Left hindlimb (tissue), 1 donor: ENCODE results near the gene GOLGA7B.

ENCODE experiments used
- DNase-seq: peaks from one replicate; pipeline ENCODE4 v3.0.0-alpha.2; 2018

GOLGA7B gene

DNA sequence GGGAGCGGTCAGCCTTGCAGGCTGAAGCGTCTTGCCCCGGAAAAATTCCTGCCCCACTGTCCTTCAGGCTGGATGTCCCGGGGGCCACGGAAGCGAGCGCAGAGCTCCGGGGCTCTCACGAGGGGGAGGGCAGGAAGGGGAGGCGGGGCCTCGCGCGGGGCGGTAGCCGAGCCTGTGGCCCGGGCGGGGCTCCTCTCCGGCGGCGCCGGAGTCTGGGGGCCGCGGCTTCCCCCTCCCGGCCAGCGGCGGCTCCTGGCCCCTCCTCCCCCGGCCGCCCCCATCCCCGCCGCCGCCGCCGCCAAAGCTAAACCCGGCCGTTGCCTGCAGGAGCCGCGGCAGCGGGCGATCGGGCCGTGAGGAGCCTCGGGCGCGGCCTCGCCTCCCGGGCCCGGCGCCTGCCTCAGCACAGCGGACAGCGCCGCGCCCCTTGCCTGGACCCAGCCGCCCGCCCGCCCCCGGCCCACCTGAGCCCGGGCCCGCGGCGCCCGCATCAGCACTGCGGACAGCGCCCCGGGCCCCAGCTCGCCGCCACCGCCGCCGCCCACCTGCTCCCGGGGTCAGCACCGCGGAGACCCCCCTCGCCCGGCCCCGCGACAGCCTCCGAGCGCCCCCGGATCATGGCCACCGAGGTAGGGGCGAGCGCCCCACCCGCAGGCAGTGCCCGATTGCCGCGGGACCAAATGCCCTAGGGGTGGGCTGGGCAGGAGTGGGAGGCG is at the start of gene GOLGA7B:
Gene GOLGA7B (plus strand): TSS at position 157 of the 716 bp plus-strand sequence. CDS start 461 bp downstream, at position 618.
- DNase-seq: peak; percentile 63

DNA sequence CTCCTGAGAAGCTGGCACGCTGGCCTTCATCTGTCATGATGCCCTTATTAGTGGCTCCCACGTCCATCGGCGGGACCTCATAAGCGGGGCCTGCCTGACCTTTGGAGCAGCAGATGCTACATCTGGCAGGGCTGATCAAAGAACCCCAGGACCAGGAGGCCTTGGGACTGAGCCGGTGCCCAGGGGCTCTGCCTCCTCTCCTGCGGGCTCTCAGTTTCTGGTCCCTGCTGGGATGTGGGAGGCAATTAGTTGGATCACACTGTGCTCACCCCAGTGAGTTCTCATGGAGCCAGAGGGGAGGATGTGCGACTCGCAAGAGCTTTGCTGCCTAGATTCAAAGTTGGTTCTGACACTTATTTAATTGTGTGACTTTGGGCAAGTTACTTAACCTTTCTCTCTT is 49.2 kb upstream of the GOLGA7B start:
- DNase-seq: no peak

DNA sequence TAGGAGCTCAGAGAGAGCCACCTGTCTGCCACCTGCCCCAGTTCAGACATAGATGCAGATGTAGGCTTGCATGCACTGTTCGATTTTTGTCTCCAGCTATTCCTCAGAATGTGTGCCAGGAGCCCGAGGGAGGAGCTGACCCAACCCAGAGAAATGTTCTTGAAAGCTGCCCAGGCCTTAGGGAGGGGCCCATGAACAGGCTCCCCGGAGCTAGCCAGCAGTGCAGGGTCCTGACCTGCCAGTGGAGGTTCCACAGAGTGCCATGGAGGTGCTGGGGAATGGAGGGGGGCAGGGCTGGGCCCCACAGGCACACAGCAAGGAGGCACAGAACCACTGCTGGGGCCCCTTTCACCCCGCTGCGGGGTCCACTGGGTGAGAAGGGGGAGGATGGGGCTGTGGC is 48.2 kb upstream of the GOLGA7B start:
- DNase-seq: no peak

DNA sequence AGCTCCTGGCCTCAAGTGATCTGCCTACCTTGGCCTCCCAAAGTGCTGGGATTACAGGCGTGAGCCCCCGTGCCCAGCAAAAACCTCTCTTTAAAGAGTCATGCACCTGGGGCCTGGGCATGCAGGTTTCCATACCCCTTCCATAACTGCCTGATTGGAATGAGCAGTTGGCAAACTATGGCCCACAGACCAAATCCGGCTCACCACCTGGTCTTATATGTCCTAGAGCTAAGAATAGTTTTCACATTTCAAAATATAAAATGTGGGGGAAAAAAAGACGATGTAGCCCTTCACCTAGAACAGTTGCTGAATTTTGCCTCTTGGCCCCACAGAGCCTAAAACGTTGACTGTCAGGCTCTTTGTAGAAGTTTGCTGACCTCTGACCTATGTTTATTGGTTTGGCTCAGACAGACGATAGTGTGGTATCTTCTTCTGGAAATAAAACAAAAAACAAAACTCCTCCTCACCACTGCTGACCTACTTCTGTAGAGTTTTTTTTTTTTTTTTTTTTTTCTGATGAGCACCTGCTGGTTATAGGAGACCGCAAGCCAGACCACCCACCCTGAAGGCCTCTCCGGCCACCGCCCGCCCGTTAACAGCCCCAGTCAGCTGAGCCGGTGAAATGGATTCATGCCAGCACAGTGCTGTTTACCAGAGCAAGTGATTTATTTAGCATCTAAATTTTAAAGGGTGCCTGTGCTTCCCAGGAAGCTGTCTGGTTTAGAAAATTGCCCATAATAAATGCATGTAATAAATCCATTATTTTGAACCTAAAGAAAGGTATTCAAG is 44.4 kb upstream of the GOLGA7B start:
- DNase-seq: no peak

DNA sequence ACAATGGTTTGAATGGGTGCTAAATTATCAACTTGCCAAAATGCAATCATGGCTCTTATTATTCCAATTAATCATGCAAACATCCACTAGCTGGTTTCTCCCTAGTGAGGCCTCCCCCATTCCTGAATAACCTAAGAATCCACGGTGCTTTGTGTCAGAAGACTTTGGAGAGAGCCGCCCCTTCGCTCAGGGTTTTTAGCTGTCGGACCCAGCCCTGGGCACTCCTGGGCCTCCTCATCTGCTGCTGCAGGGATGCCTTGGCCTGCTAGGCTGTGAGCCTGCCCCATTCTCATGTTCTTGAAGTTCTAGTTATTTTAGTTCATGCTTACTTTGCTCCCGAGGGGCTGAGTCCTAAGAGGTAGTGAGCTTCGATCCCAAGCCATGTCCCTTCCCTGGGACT is 43.7 kb upstream of the GOLGA7B start:
- no peak for DNase-seq

DNA sequence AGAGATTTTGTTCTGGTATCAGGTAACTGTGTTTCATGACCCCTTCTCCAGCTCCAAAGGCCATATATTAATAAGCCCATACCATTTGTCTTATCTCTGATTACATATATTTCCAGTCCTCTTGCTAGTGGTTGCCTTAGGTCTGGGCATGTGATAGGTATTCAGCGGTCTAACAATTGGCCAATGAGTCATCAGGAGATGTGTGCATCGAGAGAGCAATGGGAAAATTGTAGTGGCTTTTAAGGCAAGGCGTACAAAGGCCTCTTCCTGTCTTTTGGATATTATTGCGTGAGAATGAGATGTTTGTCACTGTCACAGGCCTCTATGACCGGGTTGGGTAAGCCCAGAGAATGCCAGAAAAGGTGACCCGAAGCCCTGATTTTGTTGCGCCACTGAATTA is 39.2 kb upstream of the GOLGA7B start:
- no peak for DNase-seq

DNA sequence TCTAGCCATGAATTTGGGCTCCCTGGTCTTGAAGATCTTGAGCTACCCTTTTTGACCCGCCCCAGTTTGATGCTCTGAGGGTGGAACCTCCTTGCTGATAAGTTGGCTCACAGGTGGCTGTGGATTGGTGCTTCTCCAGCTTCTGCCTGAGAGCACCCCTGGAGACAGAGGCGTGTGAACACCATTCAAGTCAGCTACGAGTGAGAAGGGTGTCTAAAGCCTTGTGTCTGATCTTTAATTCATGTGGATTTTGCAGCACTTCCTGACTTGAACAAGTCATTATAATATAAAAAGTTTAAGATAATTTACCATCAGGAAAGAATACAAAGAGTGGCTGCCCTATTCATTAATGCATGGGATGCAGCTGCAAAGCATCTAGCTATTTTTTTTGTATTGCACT is 37.7 kb upstream of the GOLGA7B start:
- no peak for DNase-seq

DNA sequence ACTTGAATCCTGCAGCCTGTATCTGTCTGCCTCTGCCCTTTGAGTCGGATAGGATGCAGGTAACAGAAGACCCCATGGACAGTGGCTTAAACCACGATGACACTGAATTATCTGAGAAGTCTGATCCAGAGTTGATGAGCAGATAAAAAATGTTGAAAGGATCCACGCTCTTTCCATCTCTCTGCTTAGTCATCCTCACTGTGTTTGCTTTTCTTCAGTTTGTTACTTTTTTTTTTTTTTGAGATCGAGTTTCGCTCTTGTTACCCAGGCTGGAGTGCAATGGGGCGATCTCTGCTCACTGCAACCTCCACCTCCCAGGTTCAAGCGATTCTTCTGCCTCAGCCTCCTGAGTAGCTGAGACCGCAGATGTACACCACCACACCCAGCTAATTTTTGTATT is 36.9 kb upstream of the GOLGA7B start:
- DNase-seq: no peak

DNA sequence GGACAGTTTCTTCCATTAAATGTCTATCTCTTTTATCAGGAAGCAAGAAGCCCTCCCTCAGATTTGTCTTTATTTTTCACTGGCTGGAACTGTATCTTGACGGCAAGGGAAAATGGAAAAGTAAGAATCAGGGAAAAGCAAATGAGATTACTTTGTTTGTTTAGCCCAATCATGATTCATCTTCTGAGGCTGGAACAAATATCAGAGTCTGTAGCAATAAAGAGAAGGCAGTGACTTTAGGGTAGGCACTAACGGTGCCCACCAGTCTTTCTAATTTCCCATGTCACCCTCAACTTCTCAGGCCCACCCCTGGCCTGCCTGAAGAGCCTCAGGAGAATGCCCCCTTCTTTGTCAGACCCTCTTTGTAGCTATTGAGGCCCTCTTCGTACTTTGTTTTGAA is 36.3 kb upstream of the GOLGA7B start:
- DNase-seq: no peak

DNA sequence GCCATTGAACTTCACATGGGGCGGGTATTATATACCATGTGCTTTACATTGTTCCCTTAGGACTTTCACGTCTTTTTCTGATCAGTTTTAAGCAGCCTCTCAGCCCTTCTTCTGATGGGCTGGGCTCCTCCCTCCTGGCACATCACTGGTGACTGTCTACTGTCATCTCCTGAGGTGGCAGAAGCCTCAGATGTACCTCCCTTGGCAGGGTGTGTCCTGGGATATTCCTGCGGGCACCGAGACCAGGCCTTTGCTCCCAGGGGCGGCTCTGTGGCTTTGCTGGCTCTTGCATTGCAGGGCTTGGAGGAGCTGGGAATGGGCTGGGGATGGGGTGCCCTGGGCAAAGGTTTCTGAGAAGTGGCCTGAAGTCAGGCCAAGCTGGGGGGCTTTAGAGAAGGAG is 34.6 kb upstream of the GOLGA7B start:
- DNase-seq: no peak

DNA sequence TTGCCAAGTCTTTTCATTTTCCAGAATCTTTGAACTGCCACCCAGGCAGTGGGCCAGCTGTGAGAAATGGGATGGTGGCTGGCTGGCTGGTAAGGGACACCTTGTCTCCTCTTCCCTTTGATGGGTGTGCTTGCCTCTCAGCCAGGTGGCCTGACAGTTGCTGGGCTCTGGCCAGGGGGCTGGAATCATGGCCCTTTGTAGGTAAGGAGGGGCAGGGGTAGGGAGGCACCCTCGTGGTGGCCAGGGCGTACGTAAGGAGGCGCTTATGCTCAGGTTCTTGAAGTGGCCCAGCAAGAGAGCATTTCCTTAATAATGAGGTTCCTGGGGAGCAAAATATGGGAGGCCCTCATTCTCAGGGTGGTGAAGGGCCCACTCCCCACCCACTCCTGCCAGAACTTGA is 33.0 kb upstream of the GOLGA7B start:
- DNase-seq: no peak

DNA sequence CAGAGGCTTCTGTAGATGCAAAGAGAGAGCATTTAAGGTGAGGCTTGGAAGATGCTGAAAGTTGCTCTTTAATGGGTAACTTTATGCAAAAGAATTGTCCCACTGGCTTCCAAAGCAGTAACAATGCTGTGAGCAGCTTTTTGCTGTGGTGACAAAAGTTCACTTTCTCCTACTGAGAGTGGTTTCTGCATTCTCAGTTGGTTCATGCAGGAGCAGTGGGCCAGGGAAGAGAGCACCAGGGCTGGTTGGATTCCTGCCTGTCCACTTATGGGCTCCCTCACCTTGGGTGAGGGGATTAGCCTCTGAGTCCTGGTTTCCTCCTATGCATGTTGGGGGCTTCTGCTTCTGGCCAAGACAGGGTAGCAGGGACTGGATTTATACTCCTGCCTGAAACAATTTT is 31.1 kb upstream of the GOLGA7B start:
- no peak for DNase-seq

DNA sequence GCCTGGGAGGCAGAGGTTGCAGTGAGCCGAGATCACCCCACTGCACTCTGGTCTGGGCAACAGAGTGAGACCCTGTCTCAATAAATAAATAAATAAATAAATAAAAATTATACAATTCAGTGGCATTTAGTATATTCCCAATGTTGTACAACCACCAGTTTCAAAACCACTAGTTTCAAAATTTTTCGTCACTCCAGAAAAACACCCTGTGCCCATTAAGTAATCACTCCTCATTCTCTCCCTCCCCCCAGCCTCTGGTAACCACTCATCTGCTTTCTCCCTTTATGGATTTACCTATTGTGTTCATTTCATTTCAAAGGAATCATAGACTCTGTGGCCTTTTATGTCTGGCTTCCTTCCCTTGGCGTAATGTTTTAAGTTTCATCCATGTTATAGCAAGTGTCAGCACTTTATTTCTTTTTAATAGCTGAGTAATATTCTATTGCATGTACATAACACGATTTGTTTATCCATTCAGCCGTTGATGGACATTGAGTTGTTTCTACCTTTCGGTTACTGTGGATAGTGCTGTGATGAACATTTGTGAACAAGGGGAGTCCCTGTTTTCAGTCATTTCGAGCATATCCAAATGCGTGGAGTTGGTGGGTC is 29.4 kb upstream of the GOLGA7B start:
- DNase-seq: no peak

DNA sequence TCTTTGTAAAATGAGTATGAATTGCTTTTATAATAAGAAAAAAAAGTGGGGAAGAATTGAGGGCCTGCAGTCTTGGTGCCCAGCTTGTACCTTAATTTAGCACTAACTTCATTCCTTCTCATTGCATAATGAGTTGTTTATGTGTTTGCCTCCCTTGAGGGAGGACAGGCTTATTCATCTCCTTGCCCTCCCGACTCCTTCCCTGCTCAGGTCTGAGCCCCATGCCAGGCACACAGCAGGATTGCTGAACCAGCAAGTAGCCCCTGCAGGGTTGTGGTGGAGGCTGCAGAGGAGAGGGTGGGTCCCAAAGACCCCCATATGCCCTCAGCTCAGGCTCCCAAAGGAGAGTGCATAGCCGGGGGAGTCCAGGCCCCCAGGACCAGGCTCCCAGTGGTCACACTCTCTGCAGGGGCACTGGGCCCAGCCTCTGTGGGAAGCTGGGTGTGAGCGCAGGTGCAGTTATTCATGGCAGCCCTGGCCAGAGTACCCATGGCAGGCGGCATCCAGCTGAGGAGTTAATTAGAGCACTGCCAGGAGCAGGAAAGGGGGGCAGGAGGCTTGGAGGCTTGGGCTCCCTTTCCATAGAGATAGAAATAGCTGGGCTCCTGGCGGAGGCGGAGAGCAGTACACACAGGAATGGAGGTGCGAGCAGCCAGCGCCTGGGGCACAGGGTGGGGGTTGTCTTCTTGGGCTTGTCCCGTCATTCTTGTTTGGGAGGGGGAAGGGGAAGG is 28.2 kb upstream of the GOLGA7B start:
- DNase-seq: no peak

DNA sequence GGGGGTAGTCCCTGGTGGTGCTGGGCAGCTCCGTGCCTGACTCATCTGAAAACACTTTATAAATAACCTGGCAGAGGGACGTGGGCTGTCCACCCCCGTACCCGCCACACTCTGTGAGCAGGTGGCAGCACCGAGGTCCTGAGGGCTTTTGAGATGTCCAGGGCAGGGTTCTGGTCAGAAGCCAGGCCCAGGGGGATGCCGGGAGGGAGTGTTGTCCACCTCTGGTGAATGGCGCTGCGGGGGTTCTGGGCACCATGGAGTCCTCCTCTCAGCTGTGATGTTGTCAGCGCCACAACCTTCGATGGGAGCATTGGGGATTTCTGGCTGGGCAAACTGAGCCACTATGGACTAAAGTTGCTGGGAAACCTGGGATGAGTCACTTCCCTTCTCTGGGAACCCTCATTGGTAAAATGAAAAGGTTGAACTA is 27.4 kb upstream of the GOLGA7B start:
- no peak for DNase-seq

DNA sequence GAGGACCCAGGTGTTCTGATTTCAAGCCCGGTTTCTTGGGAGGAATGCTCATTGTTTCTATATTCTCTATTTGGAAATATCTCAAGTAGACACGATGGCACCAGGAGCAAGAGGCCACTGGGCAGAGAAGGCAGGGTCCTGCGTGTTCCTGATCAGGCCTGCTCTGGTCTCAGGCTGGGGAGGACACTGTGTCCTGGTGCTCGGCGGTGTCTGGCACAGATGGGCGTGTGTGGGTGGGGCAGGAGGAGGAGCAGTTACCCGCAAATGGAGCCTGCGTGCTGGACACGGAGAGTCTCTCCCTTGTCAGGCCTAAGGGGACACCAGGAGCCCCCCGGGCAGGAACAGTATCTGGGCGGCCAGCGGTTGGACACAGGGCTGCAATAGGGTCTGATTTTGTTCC is 25.9 kb upstream of the GOLGA7B start:
- no peak for DNase-seq

DNA sequence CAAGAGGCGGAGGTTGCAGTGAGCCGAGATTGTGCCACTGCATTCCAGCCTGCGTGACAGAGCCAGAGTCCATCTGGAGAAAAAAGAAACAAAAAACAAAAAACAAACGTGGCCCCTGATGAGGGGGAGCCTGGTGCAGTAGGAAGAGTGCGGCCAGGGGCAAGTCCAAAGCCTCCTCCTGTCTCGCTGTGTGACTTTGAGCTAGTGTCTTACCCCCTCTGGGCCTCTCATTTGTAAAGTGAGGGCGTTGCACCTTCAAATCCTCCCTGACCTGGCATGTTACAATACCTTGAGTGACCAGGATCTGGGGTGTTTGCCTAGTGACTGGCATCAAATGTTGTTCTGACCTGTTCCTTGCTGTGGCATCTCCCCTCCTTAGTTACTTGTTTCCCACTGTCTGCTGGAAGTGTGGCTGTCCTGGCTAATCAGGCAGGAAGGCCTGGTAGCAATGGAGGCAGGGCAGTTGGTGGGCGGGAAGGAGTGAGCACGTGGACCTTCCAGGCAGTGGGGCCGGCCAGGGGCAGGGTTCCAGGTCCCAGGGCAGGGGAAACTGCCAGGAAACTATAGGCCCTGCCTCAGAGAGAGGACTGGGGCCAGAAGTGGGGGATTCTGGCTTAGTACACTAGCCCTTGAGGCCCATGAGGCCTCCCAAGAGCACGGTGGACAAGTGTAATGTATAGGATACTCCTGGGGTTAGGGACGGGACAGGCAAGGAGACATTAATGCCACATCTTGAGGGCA is 24.5 kb upstream of the GOLGA7B start:
- peak; percentile 55 for DNase-seq

DNA sequence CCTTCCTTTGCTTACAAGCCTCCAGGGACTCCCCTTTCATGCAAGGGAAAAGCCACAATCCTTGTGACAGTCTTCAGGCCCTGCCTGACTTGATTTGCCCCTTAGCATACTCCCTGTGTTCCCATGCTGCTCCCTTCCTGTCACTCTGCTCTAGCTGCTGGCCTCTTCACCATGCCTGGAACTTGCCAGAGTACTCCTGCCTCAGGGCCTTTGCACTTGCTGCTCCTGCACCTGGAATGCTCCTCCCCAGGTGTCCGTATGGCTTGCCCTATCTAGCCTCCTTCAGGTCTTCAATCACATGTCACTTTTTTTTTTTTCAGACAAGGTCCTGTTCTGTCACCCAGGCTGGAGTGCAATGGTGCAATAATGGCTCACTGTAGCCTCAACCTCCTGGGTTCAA is 22.8 kb upstream of the GOLGA7B start:
- DNase-seq: no peak

DNA sequence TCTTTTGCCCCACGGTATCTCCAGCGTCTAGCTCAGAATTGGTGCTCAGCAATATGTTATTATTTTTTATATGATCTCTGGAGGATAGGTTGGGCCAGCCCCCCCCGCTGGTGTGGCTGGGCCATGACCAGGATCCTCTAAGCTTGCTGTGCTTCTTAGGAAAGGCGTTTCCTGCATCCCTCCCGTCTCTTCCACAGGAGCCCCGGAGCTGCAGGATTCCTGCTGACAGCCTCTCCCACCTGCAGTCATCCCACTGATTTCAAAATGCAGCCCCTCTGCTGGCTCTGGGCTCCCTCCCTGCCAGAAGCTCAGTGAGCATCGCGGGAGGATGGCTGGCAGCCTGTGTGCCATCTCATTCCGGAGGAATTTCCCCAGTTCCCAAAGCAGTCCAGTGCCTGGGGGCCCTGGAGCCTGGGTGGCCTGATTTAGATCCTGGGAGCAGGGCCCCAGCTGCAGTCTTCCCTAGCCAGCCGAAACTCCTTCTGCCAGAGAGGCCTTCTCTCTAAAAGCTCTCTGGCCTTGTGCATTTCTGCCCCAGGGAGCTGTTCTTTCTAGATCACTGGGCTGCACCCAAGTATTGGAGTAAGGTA is 21.8 kb upstream of the GOLGA7B start:
- no peak for DNase-seq

DNA sequence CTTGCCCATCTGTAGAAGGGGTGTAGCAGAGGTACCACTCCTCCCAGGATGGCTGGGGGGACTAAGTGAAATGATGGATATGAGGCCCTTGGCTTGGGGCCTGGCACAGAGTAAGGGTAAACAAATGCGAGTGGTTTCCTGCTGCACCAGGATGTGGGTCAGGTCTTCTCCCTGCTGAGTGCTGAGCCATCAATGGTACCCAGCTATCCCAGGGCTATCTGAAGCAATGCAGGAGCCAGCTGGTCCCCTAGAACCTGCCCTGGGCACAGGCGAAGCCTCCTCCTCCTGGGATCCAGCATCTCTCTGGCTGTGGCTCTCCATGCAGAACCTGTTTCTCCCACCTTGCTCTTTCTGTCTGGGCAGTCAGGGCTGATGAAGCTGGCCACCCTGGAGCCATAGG is 20.9 kb upstream of the GOLGA7B start:
- DNase-seq: no peak

DNA sequence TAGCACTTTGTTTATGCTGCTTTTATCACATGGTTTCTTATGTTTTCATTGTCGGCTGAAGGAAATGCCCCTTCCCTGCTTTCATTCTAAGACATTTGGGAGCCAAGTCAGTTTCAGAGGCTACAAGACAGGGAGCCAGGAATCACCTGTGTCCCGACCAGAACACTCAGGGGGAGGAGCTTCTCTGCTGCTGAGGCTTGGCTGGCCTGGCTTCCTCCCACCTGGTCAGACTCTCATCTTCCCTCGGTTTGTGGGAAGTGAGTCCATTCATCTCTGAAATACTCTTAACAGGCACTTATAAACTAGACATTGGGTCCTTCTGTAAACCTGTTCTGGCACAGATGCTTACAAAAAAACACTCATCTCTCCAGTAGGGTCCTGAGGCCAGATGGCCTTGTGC is 19.6 kb upstream of the GOLGA7B start:
- DNase-seq: no peak

DNA sequence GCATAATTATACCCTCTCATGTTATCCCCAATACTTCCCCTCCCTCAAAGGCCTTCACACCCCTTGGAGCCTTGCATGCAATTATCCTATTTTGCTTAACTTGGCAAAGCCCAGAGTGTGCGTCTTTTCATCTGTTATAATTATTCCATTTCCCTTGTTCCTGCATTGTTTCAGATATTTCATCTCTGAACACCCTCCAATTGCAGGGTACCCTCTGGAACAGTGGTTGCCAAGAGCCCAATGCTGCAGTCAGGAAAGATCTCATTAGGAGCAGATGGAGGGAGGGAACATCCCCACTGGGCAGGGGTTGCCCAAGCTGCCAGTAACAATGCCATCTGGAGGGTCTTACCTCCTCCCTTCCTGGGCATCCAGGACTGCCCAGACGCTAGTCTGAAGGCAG is 18.4 kb upstream of the GOLGA7B start:
- no peak for DNase-seq
